Muscle of leg (tissue), 11 donors: ENCODE data around the gene KRTAP4-9. TPM values are rescaled to one million over a fixed set of nuclear protein-coding genes. Genes with fewer than 3 reads are reported as not detected.
"Not testable (repeated sequence)": the region's sequence is repeated elsewhere in the genome, so short reads cannot be mapped to it uniquely, and the experiment has no call there.

Experiments used
- DNase-seq: peaks from one replicate; pipeline ENCODE4 v3.0.0; 2013
- H3K27ac ChIP-seq: one replicate; pipeline ENCODE4 v1.5.1; 2013; ENCODE audit warnings: mild to moderate bottlenecking, low read length, control low read depth
- H3K27me3 ChIP-seq: one replicate; pipeline ENCODE4 v1.6.1; 2013; ENCODE audit warnings: low read length; ENCODE audit not compliant: control insufficient read depth, insufficient read depth
- H3K36me3 ChIP-seq: one replicate; pipeline ENCODE4 v1.6.1; 2013; ENCODE audit warnings: low read length; ENCODE audit not compliant: control insufficient read depth, insufficient read depth
- H3K4me1 ChIP-seq: one replicate; pipeline ENCODE4 v1.6.1; 2013; ENCODE audit warnings: low read length; ENCODE audit not compliant: control insufficient read depth, insufficient read depth
- H3K4me3 ChIP-seq: one replicate; pipeline ENCODE4 v1.5.1; 2013; ENCODE audit warnings: low read length, control low read depth
- H3K9me3 ChIP-seq: replicated peaks from 2 replicates; pipeline ENCODE4 v1.6.1; 2013; ENCODE audit warnings: low read depth, low read length; ENCODE audit not compliant: control insufficient read depth
- WGBS: methylation state at CpG from one replicate; pipeline ENCODE4 v1.1.5; 2013; ENCODE audit warnings: missing lambda C conversion rate; ENCODE audit not compliant: insufficient coverage; 5-methylcytosine and 5-hydroxymethylcytosine counted together
- polyA plus RNA-seq, 8 donors: library from polyadenylated mRNA; unstranded; fragments of 120-200 nt; gene quantifications; one replicate each; pipeline versions ENCODE4 v1.2.1 to v1.2.3, GENCODE V29; 2013; ENCODE audit warnings: inconsistent platforms in 1 of 8, low replicate concordance in 1 of 8; ENCODE audit not compliant: insufficient read length in 8 of 8, insufficient read depth in 1 of 8
- total RNA-seq: library from RNA; stranded (reverse); fragments of 120-200 nt; gene quantifications from one replicate; pipeline ENCODE4 v1.2.4, GENCODE V29; 2013

The KRTAP4-9 gene
- total and polyA plus RNA-seq, 9 donors: 0.31 TPM; not detected in 8

- H3K9me3 ChIP-seq: no peaks in the 10 kb centered on the region
- no peaks in the 10 kb centered on the region for H3K4me1 ChIP-seq
- no peak for DNase-seq
- H3K27me3 ChIP-seq: no peaks in the 10 kb centered on the region
- H3K27ac ChIP-seq: no peak within 1 kb of the TSS
- H3K4me3 ChIP-seq: no peak within 1 kb of the TSS
- WGBS: 67% methylated on average over 1 of the region's 6 CpGs
- no peaks in the 10 kb centered on the region for H3K36me3 ChIP-seq
Observed at GRCh38 chr17:41065829-41066624, 39.2 kb upstream of the KRTAP4-9 start, which contains the start of gene KRTAP2-4. Gene KRTAP2-4, minus strand, starts transcription at chr17:41065879. Its CDS starts 34 bp downstream, at chr17:41065845.

DNA sequence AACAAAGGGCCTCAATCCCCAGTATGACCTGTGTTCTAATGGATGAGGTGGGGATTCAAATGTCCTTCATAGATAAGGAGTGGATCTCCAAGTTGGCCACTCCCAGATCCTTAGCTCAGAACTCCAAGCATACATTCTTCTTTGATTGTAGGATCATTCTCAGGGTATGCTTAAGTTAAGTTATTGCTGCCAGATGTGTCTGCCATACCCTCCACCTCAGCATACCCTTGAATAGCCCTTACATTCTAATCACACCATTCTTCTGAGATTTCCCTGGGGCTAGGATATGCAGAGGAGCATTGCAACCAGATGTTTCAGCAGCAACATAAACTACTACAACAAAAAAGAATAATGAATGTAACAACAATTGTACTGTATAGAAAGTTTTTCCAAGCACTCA is 37.9 kb upstream of the KRTAP4-9 start:
- no peaks in the 10 kb centered on the region for H3K27me3 ChIP-seq
- no peak overlapping the region for H3K4me3 ChIP-seq
- no peak overlapping the region for H3K27ac ChIP-seq
- H3K4me1 ChIP-seq: no peaks in the 10 kb centered on the region
- no peaks in the 10 kb centered on the region for H3K9me3 ChIP-seq
- H3K36me3 ChIP-seq: no peaks in the 10 kb centered on the region
- no peak for DNase-seq

DNA sequence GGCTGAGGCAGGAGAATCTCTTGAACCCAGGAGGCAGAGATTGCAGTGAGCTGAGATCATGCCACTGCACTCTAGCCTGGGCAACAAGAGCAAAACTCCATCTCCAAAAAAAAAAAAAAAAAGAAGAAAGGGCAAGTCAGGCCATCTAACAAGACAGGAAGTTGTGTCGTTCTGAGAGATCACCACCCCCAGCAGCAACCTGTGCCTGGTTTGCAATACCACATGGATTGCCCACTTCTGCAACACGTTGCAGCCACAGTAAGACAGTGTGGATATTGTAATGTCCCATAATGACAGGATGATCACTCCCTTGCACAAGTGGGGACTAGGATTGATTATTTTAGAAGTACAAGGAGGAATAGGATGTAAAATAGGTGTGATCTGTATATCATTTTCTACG is 36.2 kb upstream of the KRTAP4-9 start:
- H3K36me3 ChIP-seq: no peaks in the 10 kb centered on the region
- H3K9me3 ChIP-seq: no peaks in the 10 kb centered on the region
- no peak for DNase-seq
- no peak overlapping the region for H3K27ac ChIP-seq
- WGBS: 75% methylated on average over 1 of the region's 3 CpGs
- H3K27me3 ChIP-seq: no peaks in the 10 kb centered on the region
- no peak overlapping the region for H3K4me3 ChIP-seq
- H3K4me1 ChIP-seq: no peaks in the 10 kb centered on the region

- Histone ChIP-seq H3K9me3 (no peaks in the 10 kb centered on the region), H3K27ac (no peak overlapping the region), H3K36me3 (no peaks in the 10 kb centered on the region), H3K4me3 (no peak overlapping the region), H3K27me3 (no peaks in the 10 kb centered on the region), H3K4me1 (no peaks in the 10 kb centered on the region)
- DNase-seq: peak; percentile 17
- 71% methylated on average over 3 of the region's 5 CpGs for WGBS
Observed at GRCh38 chr17:41071606-41072360, 33.4 kb upstream of the KRTAP4-9 start.

DNA sequence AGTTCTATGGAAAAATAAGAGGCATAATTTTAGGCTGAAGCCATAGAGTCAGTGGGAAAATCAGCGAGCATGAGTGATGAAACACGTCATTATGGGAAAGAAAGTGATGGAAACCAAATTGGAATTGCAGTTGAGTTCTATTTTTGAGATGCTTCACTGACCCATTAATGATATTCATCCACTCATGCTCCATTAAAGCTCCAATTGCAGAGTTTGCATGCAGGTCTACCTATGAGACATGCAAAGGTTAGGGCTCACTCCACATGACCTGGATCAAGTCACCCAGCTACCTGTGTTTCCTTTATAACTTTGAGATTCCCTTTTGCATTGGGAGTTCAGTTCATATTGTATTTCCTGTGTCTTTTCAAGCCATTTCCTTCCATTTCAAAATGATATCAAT is 31.5 kb upstream of the KRTAP4-9 start:
- WGBS: no CpG with 5 or more reads among the region's 2 CpGs
- Histone ChIP-seq H3K27ac (no peak overlapping the region), H3K36me3 (no peaks in the 10 kb centered on the region), H3K4me1 (no peaks in the 10 kb centered on the region), H3K27me3 (no peaks in the 10 kb centered on the region), H3K9me3 (no peaks in the 10 kb centered on the region), H3K4me3 (no peak overlapping the region)
- DNase-seq: no peak

- H3K4me1 ChIP-seq: no peaks in the 10 kb centered on the region
- no peak for DNase-seq
- no peaks in the 10 kb centered on the region for H3K36me3 ChIP-seq
- H3K4me3 ChIP-seq: no peak overlapping the region
- H3K27ac ChIP-seq: no peak overlapping the region
- H3K27me3 ChIP-seq: no peaks in the 10 kb centered on the region
- no peaks in the 10 kb centered on the region for H3K9me3 ChIP-seq
Observed at GRCh38 chr17:41076788-41077187, 28.4 kb upstream of the KRTAP4-9 start.

- no peak overlapping the region for H3K4me3 ChIP-seq
- H3K36me3 ChIP-seq: no peaks in the 10 kb centered on the region
- no peak for DNase-seq
- WGBS: 75% methylated on average over 1 of the region's 4 CpGs
- H3K4me1 ChIP-seq: no peaks in the 10 kb centered on the region
- no peak overlapping the region for H3K27ac ChIP-seq
- no peaks in the 10 kb centered on the region for H3K27me3 ChIP-seq
- H3K9me3 ChIP-seq: no peaks in the 10 kb centered on the region
Observed at GRCh38 chr17:41082626-41083025, 22.6 kb upstream of the KRTAP4-9 start.

DNA sequence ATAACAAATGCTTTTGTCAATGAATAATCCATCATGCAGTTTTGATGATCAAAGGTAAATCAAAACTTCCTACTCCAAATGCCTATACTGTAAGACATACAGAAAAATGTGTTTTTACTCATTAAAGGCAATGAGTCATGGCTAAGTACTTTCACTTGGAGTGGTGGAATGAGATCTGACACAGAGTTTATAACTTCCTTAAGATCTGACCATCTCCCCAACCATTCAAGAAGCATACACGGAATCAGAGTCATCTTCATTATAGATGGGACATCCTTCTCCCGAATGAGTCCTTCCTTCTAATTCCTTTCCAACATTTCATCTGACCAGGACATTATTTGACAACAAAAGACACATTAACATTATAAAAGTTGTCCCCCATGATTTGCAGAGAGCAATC is 21.8 kb upstream of the KRTAP4-9 start:
- H3K27ac ChIP-seq, DNase-seq, H3K36me3 ChIP-seq, H3K4me1 ChIP-seq, H3K9me3 ChIP-seq, H3K4me3 ChIP-seq, H3K27me3 ChIP-seq: not testable (repeated sequence)
- no CpG with 5 or more reads among the region's 2 CpGs for WGBS

GRCh38 chr17:41084100-41084856 is 20.9 kb upstream of the KRTAP4-9 start, which contains the start of gene KRTAP4-7:
Gene KRTAP4-7, plus strand, starts transcription at chr17:41084150. Its CDS starts 57 bp downstream, at chr17:41084207.
- WGBS: 72% methylated on average over 10 of the region's 14 CpGs
- DNase-seq, H3K36me3 ChIP-seq: not testable (repeated sequence)

GRCh38 chr17:41088760-41089352 is 16.3 kb upstream of the KRTAP4-9 start:
- not testable (repeated sequence) for H3K27me3 ChIP-seq, H3K27ac ChIP-seq, H3K9me3 ChIP-seq, H3K4me3 ChIP-seq, DNase-seq, H3K36me3 ChIP-seq, H3K4me1 ChIP-seq
- no CpG with 5 or more reads among the region's 4 CpGs for WGBS

More at GRCh38 chr17:41084100-41084856, 20.9 kb upstream of the KRTAP4-9 start, which contains the start of gene KRTAP4-7:
- H3K27ac ChIP-seq, H3K27me3 ChIP-seq, H3K4me3 ChIP-seq, H3K4me1 ChIP-seq, H3K9me3 ChIP-seq: not testable (repeated sequence)
